Measurements from ENCODE around the gene MRPS12.

The MRPS12 gene

DNA sequence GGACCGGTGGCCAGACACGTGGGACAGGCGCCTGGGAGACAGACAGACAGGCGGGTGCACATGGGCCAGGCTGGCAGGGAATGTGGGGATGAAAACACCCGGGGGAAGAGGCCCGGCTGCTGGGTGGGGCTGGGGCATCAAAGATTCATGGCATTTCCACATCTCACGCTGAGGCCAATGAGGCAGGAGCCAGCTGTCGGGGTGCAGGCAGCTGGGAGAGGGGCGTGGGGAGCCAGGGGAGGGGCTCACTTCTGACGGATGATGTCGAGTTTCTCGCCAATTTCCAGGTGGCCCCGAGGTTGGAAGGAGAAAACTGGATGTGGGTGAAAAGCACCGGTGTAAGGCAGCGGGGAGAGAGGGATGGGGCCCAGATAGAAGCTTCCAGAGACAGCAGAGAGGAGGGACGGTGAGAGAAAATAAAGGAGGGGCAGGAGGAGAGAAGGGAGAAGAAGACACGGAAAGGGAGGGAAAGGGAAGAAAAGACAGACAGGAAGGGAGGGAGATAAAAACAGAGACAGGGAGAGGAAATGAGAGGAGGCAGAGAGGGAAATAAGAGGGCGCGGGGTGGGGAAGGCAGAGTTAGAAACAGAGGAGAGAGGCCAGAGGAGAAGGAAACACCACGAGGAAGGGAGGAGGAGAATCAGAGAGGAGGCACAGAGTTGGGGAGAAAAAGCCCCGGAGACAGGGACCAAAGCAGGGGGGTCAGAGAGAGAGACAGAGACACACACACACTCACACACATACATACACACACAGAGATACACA, 10.7 kb upstream of the MRPS12 start:
- TF ChIP-seq GATA2 (IDR thresholded peaks at IDR 0.05; ENCODE audit: low read depth, low read length) (no peak), GATA3 (IDR thresholded peaks at IDR 0.05; ENCODE audit: low read depth, low read length) (no peak)

DNA sequence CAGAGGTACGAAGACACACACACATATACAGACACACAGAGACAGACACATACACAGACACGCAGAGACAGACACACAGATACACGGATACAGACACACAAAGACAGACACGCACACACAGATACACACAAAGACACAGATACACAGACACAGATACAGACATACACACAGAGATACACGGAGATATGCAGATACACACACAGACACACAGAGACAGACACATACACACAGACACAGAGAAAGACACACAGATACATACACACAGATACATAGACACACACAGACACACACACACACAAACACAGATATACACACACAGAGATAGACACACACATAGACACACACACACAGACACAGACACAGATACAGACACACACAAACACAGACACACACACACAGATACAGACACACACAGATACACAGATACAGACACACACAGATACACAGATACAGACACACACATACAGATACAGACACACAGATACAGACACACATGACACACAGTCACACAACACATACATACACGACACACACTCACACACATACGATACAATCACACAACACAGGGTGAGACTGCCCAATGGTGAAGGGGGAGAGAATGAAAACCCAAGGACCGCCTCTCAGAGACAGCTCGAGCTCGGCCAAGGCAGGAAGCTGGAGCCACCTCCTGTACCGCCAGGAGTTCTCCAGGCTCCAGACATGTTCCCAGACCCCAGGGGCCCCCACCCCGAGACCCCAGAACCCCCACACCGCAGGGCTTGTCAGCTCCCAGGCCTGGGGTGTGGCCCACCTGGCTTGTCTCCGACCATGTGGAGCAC, 9.9 kb upstream of the MRPS12 start:
- no peak for TF ChIP-seq GATA2 (IDR thresholded peaks at IDR 0.05; ENCODE audit: low read depth, low read length)
- no peak for TF ChIP-seq GATA3 (IDR thresholded peaks at IDR 0.05; ENCODE audit: low read depth, low read length)

DNA sequence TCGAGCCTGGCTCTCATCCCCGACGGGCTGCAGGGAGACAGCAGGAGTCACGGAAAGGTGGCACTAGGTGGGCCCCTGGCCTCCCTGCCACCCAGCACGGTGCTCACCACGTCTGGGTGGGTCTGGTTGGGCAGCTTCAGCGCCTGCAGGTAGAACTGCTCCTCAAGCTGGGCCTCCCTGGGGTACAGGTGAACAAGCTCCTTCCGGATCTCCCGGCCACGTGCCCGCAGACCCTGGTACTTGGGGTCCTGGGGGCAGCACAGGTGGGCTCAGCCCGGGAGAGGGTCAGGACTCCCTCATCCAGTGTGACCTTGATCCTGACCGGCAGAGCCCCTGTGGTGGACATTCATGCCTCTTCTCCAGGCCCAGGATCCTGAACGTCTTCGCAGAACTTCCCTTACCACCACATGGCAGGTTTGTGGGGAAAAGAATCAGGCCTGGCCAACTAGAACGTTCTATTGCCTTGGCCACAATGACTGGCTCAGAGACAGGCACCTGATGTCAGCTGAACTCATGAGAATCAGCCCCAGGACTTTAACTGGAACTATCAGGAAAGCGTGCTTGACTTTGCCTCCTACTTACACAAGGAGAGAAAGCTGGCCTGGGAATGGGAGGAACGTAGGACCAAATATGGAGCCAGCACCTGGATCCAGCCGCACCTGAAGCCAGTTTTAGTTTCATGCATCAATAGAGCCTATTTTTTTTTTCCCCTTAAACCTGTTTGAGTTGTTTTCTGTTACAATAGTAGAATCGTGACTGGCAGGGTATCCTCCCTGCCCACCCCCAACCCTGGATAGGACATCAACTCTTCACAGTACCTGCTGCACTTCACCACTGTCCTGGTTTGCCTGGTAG, 9.1 kb upstream of the MRPS12 start:
- no peak for TF ChIP-seq GATA3 (IDR thresholded peaks at IDR 0.05; ENCODE audit: low read depth, low read length)
- no peak for TF ChIP-seq GATA2 (IDR thresholded peaks at IDR 0.05; ENCODE audit: low read depth, low read length)

DNA sequence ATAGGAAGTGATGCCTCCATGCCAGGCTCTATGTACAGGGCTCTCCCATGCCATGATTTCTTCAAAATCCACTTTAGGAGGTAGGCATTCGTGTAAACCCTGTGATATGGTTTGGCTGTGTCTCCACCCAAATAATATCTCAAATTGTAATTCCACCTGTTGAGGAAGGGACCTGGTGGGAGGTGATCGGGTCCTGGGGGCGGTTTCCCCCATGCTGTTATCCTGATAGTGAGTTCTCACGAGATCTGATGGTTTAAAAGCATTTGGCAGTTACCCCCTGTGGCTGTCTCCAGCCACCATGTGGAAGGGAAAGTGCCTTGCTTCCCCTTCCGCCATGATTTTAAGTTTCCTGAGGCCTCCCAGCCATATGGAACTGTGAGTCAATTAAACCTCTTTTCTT, 8.3 kb upstream of the MRPS12 start:
- TF ChIP-seq GATA2 (IDR thresholded peaks at IDR 0.05; ENCODE audit: low read depth, low read length) (no peak), GATA3 (IDR thresholded peaks at IDR 0.05; ENCODE audit: low read depth, low read length) (no peak)

DNA sequence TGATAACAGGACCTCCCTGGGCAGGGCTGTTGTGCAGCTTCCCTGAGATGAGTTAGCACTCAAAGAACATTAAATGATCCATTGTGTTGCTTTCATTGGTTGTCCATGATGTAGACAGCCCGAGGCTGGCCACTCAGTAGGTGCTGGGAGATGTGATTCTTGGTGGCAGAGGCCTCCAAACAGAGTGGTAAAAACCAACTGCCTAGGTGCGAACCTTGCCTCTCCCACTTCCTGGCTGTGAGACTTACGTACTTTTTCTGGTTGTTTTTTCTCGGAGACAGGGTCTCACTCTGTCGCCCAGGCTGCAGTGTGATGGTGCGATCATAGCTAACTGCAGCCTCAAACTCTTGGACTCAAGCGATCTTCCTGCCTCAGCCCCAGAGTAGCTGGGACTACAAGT, 6.4 kb upstream of the MRPS12 start:
- TF ChIP-seq GATA3 (IDR thresholded peaks at IDR 0.05; ENCODE audit: low read depth, low read length), result no peak
- TF ChIP-seq GATA2 (IDR thresholded peaks at IDR 0.05; ENCODE audit: low read depth, low read length), result no peak

DNA sequence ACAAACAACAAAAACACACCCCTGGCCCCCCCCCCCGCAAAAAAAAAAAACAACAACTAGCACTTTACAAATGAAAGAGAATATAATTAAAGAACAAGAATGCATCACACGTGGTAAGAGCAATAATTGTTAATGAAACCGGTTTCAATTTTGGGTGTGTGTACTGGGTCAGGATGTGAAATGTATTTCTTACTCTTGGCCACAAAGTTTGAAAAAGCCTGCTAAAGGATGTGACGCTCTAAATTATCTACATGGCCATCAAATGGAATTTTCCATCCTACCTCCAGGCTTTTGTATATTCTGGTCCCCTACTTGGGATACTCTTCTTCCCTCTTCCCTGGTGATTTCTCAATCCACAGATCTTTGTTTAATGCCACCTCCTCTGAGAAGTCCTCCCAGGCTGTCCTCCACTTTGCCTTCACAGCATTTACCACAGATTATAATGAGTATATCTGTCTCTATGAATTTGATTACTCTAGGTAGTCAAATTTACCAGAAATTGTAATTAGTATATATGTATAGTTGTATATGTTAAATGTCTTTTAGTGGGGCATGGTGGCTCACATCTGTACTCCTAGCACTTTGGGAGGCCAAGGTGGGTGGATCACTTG, 2.2 kb upstream of the MRPS12 start:
- TF ChIP-seq GATA3 (IDR thresholded peaks at IDR 0.05; ENCODE audit: low read depth, low read length), result no peak
- TF ChIP-seq GATA2 (IDR thresholded peaks at IDR 0.05; ENCODE audit: low read depth, low read length), result no peak

DNA sequence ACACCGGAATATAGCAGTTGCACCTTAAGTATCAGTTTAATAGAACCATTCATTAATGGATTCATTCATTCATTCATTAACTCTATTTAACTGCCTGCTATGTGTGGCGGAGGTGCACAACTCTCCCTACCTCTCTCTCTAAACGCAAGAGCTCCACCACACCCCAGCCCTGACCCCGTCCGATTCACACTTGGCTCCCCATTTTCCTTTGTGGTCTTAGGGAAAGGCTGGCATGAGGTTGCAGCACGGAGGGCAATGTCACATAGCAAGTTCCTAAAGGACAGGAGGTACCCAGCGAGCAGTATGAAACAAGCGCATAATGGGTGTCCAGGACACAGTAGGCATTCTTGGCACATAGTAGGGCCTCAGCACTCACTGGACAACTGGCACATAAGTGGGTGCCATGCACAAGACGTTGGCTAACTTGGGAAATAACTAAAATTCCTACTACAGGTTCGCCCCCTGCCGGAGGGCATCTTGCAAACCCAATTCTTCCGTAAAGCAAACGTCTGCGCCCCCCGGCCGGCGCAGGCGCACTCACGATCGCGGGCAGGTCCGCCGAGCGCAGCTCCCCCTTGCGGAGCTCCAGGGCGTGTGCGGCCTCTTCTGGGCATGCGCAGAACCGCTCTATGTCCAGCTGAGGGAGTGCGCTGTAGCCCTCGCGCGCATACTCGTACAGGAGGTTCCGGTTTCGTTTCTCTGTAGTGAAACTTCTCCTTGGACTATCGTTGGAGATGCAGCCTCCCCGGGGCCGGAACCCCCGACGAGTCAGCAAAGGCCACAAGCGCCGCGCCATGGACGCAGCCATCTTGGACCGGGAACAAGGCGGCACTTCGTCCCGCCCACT, 592 bp upstream of the MRPS12 start, which contains the start of gene SARS2:
Gene SARS2 (minus strand): TSS at position 835 of the 847 bp plus-strand sequence. CDS start 27 bp downstream, at position 808.
- TF ChIP-seq GATA3 (IDR thresholded peaks at IDR 0.05; ENCODE audit: low read depth, low read length) (no peak), GATA2 (IDR thresholded peaks at IDR 0.05; ENCODE audit: low read depth, low read length) (0 out of 2 replicates have a peak, but pooled peaks have one; percentile 8)

DNA sequence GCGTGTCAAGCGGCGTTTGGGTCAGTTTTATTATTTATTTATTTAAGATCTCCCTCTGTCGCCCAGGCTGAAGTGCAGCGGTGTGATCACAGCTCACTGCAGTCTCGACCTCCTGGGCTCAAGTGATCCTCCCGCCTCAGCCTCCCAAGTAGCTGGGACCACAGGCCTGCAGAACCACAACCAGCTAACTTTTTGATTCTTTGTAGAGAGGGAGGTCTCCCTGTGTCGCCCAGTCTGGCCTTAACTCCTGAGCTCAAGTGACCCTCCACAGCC, 713 bp downstream of the MRPS12 start:
- TF ChIP-seq GATA3 (IDR thresholded peaks at IDR 0.05; ENCODE audit: low read depth, low read length), result no peak
- no peak for TF ChIP-seq GATA2 (IDR thresholded peaks at IDR 0.05; ENCODE audit: low read depth, low read length)

DNA sequence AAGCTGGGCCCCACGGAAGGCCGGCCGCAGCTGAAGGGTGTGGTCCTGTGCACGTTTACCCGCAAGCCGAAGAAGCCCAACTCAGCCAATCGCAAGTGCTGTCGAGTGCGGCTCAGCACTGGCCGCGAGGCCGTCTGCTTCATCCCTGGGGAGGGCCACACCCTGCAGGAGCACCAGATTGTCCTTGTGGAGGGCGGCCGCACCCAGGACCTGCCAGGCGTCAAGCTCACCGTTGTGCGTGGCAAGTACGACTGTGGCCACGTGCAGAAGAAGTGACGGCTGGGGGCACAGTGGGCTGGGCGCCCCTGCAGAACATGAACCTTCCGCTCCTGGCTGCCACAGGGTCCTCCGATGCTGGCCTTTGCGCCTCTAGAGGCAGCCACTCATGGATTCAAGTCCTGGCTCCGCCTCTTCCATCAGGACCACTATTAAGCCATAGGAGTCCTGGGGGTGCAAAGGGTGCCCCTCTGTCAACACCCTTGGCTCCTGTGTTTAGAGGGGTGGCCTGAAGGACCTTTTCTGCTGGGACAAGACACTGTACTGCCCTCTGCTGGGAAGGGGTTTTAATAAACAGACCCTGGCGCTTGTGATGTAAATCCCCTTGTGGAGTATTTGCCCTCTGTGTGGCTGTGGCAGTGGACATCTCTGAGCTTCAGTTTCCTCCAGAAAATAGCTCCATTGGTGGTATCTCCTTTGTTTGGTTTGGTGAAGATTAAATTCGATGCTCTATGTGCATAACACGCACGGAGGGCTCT, 1.9 kb downstream of the MRPS12 start:
- TF ChIP-seq GATA2 (IDR thresholded peaks at IDR 0.05; ENCODE audit: low read depth, low read length) (no peak), GATA3 (IDR thresholded peaks at IDR 0.05; ENCODE audit: low read depth, low read length) (no peak)

DNA sequence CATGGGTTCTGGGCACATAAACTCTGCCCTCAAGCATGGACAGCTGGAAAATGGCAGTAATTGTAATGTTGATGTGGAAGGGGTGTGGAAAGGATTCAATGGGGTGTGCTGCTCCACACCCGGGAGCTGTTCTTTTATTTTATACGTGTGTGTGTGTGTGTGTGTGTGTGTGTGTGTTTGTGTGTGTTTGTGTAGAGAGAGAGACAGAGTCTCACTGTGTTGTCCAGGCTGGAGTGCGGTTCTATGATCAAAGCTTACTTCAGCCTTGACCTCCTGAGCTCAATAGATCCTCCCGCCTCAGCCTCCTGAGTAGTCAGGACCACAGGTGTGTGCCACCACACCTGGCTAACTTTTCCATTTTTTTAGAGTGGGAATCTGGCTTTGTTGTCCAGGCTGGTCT, 2.8 kb downstream of the MRPS12 start:
- no peak for TF ChIP-seq GATA2 (IDR thresholded peaks at IDR 0.05; ENCODE audit: low read depth, low read length)
- no peak for TF ChIP-seq GATA3 (IDR thresholded peaks at IDR 0.05; ENCODE audit: low read depth, low read length)

DNA sequence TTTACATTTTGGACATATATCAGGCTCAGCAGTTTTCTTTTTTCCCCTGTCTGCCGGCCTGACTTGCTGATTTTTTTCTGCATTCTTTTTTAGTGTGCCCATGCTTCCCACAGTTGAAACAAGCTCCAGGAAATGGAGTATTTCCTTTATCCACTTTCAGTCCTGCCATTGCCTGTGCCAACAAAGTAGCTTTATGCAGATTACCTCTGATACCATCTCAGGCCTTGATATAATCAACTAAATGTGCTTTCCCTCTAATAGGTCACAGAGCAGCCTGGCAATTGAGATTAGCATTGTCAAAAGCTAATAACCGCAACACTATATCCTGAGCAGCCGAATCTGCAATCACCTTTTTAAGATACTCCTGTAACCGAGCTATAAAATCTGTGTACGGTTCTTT, 9.2 kb downstream of the MRPS12 start:
- TF ChIP-seq GATA3 (IDR thresholded peaks at IDR 0.05; ENCODE audit: low read depth, low read length) (no peak; the same call in 1 of the 2 replicates), GATA2 (IDR thresholded peaks at IDR 0.05; ENCODE audit: low read depth, low read length) (peak; percentile 88)

DNA sequence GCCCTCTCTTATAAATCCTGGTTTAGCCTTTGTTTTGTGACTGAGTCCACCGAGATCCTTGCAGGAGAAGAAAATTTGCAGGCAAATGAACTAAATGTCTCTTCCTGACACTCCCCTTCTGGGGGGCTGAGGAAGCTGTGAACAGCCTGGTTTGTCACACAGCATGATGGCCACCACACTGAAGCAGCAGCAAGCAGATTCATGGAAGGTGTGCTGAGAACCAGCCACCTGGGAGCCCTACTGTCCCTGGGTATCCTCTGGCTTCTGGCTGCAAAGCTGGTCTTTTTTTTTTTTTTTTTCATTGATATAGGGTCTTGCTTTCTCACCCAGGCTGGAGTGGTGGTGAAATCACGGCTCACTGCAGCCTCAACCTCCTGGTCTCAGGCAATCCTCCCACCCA, 11.2 kb downstream of the MRPS12 start:
- TF ChIP-seq GATA2 (IDR thresholded peaks at IDR 0.05; ENCODE audit: low read depth, low read length) (no peak), GATA3 (IDR thresholded peaks at IDR 0.05; ENCODE audit: low read depth, low read length) (no peak)
